ENCODE measurements around the gene YIPF2. TPM values are rescaled to one million over a fixed set of nuclear protein-coding genes. Genes with fewer than 3 reads are reported as not detected.
"Not testable (repeated sequence)": the region's sequence is repeated elsewhere in the genome, so short reads cannot be mapped to it uniquely, and the experiment has no call there.

The YIPF2 gene
- total RNA-seq, 1 experiment from 2014 or later: 129 TPM

DNA sequence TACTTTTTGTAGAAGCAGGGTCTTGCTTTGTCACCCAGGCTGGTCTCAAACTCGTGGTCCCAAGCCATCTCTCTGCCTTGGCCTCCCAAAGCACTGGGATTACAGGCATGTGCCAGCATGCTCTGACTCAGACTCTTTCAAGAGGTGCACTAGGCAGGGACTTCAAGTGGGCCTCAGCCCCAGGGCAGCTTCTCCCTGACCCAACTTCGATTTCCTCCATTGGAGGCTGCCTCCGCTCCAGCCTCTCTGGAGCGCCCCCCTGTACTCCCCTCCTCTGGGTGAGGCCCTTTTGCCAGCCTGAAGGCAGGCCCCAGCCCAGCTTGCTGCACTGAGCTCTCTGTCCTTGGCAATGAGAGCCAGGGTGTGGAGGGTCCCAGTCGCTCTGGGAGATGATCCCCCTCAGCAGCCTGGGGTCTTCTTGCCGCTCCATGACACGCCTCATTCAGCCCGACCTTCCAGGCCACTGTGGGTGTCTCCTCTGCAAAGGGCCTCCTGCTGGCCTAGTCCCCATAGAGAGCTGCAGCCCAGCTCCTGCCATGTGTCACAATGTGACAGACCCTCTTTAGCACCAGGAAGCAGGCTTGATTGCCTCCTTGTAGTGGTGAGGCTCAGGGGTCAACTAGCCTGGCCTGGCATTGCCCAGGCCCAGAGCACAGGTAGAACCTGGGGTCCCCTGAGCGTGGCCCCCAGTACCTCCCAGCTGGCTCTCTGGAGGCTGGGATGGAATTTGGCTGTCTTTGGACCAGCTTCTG is 40.6 kb downstream of the YIPF2 start:
- DNase-seq (ENCODE audit: low read depth): no peak
- in situ Hi-C loops (cut with HindIII; ENCODE audit: low pct_unique_long_range_greater_than_20kb, low sequenced_read_pairs): no loop called here

DNA sequence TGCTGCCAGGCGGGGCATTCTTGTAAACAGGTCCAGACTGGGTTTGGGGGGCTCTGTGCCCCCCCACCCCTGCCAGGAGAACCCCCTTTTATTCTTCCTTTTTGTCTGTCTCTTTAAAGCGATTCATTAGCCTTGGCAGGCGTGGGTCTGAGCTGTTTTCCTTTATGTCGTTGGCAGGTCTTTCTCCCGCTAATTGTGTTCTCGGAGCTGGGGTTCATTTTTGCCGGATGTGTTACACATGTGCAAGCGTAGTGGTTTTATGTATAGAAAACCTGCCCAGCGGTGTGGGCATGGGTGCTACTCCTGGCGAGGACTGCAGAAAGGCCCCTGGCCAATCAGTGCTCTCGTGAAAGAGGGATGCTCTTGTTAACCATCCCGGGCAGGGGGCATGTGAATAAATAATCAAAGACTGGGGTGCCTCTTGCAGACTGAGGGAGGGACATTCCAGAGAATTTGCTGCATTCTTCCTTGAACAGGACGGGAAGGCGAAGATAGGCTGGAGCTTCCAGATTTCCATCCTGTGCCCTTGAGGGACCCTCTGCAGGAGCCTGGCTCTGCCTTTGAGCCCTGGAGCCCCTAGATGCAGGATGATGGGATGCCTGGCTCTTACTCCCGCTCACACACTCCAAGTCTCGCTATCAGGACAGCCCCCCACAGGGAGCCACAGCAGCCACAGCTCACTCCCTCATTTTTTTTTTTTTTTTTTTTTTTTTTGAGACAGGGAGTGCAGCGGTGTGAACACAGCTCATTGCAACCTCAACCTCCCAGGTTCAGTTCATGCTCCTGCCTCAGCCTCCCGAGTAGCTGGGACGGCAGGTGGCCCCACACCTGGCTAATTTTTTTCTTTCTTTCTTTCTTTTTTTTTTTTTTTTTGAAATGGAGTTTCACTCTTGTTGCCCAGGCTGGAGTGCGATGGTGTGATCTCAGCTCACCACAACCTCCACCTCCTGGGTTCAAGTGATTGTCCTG is 43.0 kb downstream of the YIPF2 start:
- in situ Hi-C loops (cut with HindIII; ENCODE audit: low pct_unique_long_range_greater_than_20kb, low sequenced_read_pairs): no loop called here
- DNase-seq (ENCODE audit: low read depth): no peak

DNA sequence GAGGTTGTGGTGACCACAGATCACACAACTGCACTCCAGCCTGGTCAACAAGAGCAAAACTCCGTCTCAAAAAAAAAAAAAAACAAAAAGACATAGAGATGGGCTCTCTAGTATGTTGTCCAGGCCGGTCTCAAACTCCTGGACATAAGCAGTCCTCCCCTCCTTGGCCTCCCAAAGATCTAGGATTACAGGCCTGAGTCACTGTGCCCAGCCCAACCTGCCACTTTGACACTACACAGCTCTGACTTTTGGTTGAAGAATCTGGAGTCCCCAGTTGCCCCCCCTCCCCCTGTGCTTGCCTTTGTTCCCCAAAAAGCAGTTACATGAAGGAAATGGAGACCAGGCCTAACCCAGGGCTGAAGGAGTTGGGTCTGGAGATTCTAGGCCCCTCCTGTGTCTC is 44.2 kb downstream of the YIPF2 start:
- in situ Hi-C loops (cut with HindIII; ENCODE audit: low pct_unique_long_range_greater_than_20kb, low sequenced_read_pairs): no loop called here
- DNase-seq (ENCODE audit: low read depth): no peak

DNA sequence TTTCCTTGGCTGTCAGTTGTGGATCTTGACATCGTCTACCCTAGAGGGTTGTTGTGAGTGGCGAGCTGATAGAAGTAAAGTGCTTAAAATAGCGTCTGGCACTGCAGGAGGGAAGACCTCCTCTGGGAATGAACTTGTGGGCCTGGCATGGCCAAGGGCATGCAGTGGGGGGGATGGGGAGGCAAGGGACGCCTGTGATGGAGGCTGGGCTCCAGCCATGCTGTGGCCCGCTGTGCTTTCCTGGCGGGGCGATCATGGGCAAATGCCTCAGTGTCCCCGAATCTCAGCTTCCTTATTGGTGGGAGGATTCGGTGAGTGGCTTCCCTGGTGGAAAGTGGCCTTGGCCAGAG is 46.4 kb downstream of the YIPF2 start:
- in situ Hi-C loops (cut with HindIII; ENCODE audit: low pct_unique_long_range_greater_than_20kb, low sequenced_read_pairs): no loop called here
- DNase-seq (ENCODE audit: low read depth): no peak

DNA sequence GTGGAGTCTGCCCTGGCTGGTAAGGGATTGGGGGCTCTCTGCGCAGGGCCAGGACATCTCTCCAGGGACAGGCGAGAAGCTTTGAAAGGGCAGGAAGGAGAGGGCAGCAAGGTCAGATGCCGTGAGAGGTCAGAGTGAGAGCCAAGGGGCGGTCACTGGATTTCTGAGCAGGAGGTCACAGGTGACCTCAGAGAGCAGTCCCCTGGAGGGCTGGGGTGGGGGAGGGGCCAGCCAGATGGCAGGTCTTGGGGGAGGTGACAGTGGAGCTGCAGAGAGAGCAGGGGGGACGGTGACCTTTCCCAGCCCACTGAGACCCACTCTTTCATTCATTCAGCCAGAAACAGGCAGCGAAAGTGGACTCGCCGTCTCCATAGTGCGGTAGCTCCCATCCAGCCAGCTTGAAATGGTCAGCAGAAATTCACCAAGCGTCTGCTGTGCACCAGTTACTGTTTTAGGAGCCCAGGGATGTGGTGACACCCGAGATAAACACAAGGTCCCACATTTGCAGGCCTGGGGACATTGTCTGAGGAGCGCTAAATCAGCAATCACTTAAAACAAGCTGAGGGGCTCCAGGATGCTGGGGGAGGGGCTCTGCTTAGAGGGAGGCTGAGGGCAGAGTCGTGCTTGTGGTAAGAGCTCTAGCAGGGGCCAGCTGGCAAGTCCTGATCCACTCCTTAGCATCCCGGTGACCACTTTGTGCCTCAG is 46.9 kb downstream of the YIPF2 start:
- no peak for DNase-seq (ENCODE audit: low read depth)
- in situ Hi-C loops (cut with HindIII; ENCODE audit: low pct_unique_long_range_greater_than_20kb, low sequenced_read_pairs): no loop called here

DNA sequence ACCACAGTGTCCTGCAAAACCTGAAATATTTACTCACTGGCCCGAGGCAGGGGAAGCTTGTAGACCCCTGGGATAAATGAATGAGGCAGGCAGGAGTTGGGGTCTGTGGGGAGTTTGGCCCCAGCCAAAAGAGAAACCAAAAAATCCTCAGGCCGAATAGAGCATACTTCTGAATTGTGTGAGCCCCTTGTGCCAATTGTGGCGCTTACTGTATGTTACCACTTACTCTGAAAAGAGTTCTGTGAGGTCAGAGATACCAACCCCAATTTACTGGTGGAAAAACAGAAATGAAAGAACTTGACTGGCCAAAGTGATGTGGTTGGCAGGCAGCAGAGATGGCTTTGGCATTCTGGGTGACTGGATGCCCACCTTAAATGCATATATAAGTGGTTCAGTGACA is 50.2 kb downstream of the YIPF2 start:
- in situ Hi-C loops (cut with HindIII; ENCODE audit: low pct_unique_long_range_greater_than_20kb, low sequenced_read_pairs): no loop called here
- no peak for DNase-seq (ENCODE audit: low read depth)

DNA sequence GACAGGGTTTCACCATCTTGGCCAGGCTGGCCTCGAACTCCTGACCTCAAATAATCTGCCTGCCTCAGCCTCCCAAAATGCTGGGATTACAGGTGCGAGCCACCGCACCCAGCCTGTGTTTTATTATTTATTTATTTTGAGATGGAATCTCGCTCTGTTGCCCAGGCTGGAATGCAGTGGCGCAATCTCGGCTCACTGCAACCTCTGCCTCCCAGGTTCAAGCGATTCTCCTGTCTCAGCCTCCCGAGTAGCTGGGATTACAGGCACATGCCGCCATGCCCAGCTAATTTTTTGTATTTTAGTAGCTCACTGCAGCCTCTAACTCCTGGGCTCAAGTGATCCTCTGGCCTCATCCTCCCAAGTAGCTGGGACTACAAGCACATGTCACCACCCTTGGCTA is 50.8 kb downstream of the YIPF2 start:
- DNase-seq (ENCODE audit: low read depth); in situ Hi-C loops (cut with HindIII; ENCODE audit: low pct_unique_long_range_greater_than_20kb, low sequenced_read_pairs): not testable (repeated sequence)

DNA sequence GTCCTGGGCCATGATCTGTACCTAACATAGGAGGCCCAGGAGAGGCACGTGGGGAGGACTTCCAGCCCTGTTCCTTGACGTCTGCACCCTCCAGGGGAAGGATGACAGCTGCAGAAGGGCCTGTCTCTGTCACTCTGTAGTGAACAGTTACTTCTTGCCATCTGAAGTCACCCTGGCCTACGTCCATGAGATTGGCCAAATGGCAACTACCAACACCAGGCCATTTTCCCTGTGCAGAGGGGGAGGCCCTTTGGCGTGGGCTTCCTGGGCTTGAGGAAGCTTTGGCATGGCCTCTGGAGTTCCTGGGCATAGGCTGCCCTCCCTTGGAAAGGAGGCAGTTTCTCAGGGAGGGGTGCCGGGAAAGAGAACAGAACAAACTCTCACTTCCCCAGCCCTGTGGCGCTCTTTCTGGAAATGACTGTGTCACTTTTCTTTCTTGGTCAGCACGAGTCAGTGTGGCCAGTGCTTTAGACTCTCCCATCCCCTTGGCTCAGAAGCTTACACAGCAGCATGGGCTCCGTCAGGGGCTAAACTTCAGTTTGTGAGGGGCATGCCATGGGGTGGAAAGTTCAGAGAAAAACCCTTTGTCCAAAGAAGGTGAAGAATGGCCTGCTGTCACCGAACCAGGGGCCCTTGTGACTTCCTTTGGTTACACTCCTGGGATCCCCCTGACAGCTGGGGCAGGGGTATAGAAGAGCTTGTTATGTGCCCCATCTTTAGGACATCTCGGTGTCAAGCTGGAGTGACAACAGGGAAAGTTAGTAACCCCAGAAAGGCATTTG is 51.8 kb downstream of the YIPF2 start:
- in situ Hi-C loops (cut with HindIII; ENCODE audit: low pct_unique_long_range_greater_than_20kb, low sequenced_read_pairs): no loop called here
- no peak for DNase-seq (ENCODE audit: low read depth)

DNA sequence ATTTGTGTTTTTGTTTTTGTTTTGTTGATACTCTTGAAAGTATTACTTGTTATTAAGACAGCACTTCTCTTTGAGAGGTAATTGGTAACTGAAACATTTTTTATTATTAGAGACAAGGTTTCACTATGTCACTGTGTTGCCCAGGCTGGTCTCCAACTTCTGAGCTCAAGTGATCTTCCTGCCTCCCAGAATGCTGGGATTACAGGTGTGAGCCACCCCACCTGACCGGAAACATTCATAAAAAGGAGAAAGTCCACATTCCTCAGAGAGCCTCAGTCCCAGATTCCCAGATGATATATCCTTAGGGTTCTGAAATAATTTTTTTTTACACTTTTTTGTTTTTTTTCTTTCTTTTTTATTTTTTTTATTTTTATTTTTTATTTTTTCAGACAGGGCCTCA is 54.4 kb downstream of the YIPF2 start:
- in situ Hi-C loops (cut with HindIII; ENCODE audit: low pct_unique_long_range_greater_than_20kb, low sequenced_read_pairs): no loop called here
- no peak for DNase-seq (ENCODE audit: low read depth)

DNA sequence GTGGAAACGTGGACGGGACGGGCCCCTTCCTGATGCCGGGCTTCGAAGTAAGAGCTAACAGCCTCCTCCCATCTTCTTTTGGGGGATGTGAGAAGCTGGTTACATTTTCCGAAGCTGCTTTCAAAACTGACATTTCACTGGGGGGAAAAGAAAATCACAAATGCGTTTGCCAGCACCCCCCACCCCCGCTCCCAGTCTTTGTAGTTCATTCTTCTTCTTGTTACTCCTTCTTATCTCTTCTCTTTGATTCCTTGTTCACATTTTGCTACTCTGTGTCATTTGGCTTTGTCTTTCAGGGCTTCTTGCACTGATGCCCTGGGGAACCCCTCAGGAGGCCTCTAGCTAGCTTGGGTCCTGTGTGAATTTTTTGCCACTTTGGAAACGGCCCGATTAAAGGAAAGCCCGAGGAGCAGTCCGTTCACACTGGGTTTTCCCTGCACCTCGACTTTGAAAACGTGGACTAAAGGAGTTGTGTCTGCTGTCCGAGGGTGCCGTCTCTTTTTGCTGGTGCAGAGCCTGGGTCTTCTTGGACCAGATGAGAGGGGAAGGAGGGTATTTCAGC is 55.8 kb downstream of the YIPF2 start:
- in situ Hi-C loops (cut with HindIII; ENCODE audit: low pct_unique_long_range_greater_than_20kb, low sequenced_read_pairs): no loop called here
- no peak for DNase-seq (ENCODE audit: low read depth)

Other genes starting within 250 kb of the YIPF2 start
- 32.2 and 57.9 TPM in 2 replicates for gene QTRT1, start 227.2 kb downstream of the YIPF2 start, total RNA-seq (2014; rRNA removed; shearing (Covaris generic); ENCODE audit: low replicate concordance)
- gene DNM2, start 210.6 kb downstream of the YIPF2 start, total RNA-seq (2014; rRNA removed; shearing (Covaris generic); ENCODE audit: low replicate concordance): 331 and 362 TPM in 2 replicates
- gene TMED1, start 92.4 kb downstream of the YIPF2 start, total RNA-seq (2014; rRNA removed; shearing (Covaris generic); ENCODE audit: low replicate concordance): 47.7 and 64.0 TPM in 2 replicates
- gene C19orf38, start 80.2 kb downstream of the YIPF2 start, total RNA-seq (2014; rRNA removed; shearing (Covaris generic); ENCODE audit: low replicate concordance): 1.1 and 3.3 TPM in 2 replicates
- 19.1 TPM in 2 replicates for gene CARM1, start 57.1 kb downstream of the YIPF2 start, total RNA-seq (2014; rRNA removed; shearing (Covaris generic); ENCODE audit: low replicate concordance)
- gene TIMM29, start 172 bp upstream of the YIPF2 start, total RNA-seq (2014; rRNA removed; shearing (Covaris generic); ENCODE audit: low replicate concordance): 60.3 and 60.8 TPM in 2 replicates
- 76.1 and 109 TPM in 2 replicates for gene SMARCA4, start 32.4 kb upstream of the YIPF2 start, total RNA-seq (2014; rRNA removed; shearing (Covaris generic); ENCODE audit: low replicate concordance)
- 43.3 and 54.3 TPM in 2 replicates for gene LDLR, start 160.8 kb upstream of the YIPF2 start, total RNA-seq (2014; rRNA removed; shearing (Covaris generic); ENCODE audit: low replicate concordance)
- gene SPC24, start 227.1 kb upstream of the YIPF2 start, total RNA-seq (2014; rRNA removed; shearing (Covaris generic); ENCODE audit: low replicate concordance): 159 and 194 TPM in 2 replicates